Suprapubic skin (tissue), 4 donors: ENCODE measurements around the gene PIP4K2B.

Experiments used
- EP300 ChIP-seq: sonication (generic); formaldehyde crosslinking; IDR thresholded peaks from one replicate; pipeline ENCODE4 v1.6.1; 2017; ENCODE audit warnings: antibody characterized with exemption
- POLR2A ChIP-seq, 2 donors: fragments of 450-650 bp; IDR thresholded peaks; one replicate each; pipeline ENCODE4 v1.6.1; 2017; ENCODE audit warnings: antibody characterized with exemption in 2 of 2, mild to moderate bottlenecking in 2 of 2, moderate library complexity in 2 of 2
- POLR2AphosphoS5 ChIP-seq, 3 donors: sonication (generic); formaldehyde crosslinking; IDR thresholded peaks; one replicate each; pipeline ENCODE4 v1.6.1; 2017; ENCODE audit warnings: antibody characterized with exemption in 3 of 3
- TF ChIP-seq, protein P1 (sequence below), 2 donors: fragments of 200-600 bp in 1 of 2; fragments of 450-650 bp in 1 of 2; sonication (generic) in 1 of 2; IDR thresholded peaks; one replicate each; pipeline ENCODE4 v1.5.1; 2016 to 2019; ENCODE audit warnings: antibody characterized with exemption in 2 of 2, mild to moderate bottlenecking in 1 of 2, moderate library complexity in 1 of 2

DNA sequence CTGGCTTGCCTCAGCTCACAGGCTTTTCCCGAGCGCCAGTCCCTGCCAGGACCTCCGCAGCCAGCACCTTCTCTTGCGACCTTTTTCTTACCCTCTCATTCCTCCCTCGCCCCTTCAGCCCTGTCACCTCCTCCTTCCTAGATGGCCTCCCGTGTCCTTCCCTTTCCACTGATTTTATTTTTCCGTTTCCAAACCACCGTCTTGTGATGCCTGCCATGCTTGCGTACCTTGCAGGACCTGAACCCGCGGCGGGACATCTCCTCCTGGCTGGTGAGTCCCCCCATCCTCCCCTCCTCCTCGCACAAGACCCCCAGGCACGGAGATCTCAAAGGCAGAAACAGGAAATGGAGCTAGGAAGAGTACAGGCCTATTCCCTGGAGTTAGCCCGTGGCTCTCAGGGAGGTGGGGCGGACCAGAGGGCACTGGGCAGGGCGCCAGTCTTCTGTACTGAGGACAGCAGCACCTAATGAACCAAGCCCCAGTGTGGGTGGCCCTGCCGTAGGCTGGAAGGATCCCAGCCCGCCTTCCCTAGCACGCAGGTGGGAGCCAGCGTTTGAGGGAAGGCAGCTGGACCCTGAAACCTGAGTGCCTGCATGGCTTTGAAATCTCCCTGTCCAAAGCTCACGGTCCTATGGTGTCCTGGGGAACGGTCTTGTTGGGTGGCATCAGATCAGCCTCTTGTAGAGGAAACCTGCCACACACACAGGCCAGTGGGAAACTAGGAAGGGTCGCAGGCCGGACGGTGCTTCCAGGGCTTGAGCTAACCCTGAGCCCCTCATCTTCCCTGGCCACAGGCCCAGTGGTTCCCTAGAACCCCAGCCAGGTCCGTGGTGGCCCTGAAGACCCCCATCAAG lies 68.6 kb downstream of the PIP4K2B start:
- TF ChIP-seq, protein P1, sequence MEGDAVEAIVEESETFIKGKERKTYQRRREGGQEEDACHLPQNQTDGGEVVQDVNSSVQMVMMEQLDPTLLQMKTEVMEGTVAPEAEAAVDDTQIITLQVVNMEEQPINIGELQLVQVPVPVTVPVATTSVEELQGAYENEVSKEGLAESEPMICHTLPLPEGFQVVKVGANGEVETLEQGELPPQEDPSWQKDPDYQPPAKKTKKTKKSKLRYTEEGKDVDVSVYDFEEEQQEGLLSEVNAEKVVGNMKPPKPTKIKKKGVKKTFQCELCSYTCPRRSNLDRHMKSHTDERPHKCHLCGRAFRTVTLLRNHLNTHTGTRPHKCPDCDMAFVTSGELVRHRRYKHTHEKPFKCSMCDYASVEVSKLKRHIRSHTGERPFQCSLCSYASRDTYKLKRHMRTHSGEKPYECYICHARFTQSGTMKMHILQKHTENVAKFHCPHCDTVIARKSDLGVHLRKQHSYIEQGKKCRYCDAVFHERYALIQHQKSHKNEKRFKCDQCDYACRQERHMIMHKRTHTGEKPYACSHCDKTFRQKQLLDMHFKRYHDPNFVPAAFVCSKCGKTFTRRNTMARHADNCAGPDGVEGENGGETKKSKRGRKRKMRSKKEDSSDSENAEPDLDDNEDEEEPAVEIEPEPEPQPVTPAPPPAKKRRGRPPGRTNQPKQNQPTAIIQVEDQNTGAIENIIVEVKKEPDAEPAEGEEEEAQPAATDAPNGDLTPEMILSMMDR (IDR thresholded peaks at IDR 0.05) = no peak
- TF ChIP-seq POLR2A (IDR thresholded peaks at IDR 0.05) (no peak), POLR2AphosphoS5 (IDR thresholded peaks at IDR 0.05) (no peak), EP300 (no peak)
